Activated CD8-positive, alpha-beta memory T cell treated with anti-CD3 and anti-CD28 coated beads for 36 hours (primary cell): Measurements from ENCODE around the gene NEU2. TPM values are rescaled to one million over a fixed set of nuclear protein-coding genes. Genes with fewer than 3 reads are reported as not detected.

Source experiments
- CTCF ChIA-PET: fragments of 350-600 bp; sonication (Branson Sonifier 250); formaldehyde crosslinking; loops from one replicate; lab custom pipeline; 2021; ENCODE audit warnings: antibody characterized with exemption; lab: Charles Lee
- POLR2A ChIA-PET: fragments of 350-600 bp; sonication (Branson Sonifier 250); formaldehyde crosslinking; loops from one replicate; lab custom pipeline; 2021; ENCODE audit warnings: antibody characterized with exemption; lab: Charles Lee
- total RNA-seq, 2 experiments: library from RNA; stranded (reverse); gene quantifications; one replicate each; pipeline ENCODE4 v1.2.3, GENCODE V29; 2021

The NEU2 gene
- not detected for total RNA-seq

DNA sequence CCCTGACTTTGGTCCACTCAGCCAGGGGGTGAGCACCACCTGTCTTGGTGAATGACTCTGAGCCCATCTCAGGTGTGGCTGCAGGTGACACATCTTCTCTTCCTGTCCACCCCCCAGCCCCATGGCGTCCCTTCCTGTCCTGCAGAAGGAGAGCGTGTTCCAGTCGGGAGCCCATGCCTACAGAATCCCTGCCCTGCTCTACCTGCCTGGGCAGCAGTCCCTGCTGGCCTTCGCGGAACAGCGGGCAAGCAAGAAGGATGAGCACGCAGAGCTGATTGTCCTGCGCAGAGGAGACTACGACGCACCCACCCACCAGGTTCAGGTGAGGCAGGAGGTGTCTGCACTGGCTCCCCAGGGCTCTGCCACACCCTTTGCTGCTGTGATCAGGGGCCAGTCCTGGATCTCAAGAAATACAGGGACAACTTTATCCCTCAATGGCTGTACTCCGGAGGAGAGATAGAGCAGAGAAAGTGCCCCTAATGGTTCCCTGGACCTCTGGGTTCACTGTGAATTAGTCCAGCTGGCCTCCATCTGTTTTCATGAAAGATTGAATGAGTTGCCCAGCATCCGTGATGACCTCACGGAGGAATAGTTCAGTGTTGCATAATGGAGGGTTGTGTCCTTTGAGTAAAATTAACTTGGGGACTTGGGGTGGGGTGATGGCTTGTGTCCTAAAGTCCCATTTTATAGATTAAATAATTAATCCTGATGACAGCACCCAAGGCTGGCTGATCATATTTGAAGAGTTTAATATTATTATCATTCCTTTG lies at the start of gene NEU2:
NEU2 (plus strand) TSS at position 122 of the 770 bp plus-strand sequence; CDS start at position 122, 0 bp downstream.
- ChIA-PET POLR2A (no interaction called here), CTCF (interaction anchor here (1.6 kb wide), 1 partner anchor 21 kb away, joined by 6 read pairs; no protein-coding TSS in a partner anchor)

DNA sequence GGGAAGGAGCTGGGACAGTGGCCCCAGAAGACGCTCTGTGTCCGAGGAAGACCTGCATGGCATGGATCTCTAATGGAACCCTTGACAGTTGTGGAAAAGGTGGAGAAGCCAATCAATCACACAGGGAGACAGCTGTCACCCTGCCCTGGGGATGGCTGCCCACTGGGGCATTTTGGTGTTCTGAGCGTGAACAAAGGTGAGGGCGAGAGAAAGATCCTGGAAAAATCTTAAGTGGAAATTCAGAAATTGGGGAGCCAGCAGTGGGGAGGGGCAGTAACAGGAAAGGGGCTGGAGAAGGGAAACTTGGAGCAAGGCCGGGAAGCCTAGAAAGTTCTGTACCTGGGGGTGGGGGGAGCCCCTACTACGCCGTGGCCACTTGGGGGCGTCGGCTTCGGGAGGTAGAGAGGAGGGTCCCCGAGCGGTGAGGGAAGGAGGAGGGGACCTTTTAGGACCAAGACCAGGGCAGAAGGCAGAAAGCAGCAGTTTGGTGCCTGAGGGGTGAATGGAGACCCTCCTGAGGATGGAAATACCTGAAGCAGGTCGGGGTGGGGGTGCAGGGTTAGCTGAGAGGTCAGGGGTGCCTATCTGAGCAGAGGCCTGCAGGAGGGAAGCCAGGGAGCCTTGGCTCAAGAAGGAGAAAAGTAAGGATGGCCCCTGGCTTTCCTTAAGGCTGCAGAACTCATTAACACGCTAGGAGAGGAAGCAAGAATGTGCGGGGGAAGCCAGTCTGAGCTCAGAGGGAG lies 49.4 kb upstream of the NEU2 start:
- ChIA-PET CTCF (interaction anchor here (0.6 kb wide), 1 partner anchor 393 kb away, joined by 3 read pairs; no protein-coding TSS in a partner anchor), POLR2A (no interaction called here)

DNA sequence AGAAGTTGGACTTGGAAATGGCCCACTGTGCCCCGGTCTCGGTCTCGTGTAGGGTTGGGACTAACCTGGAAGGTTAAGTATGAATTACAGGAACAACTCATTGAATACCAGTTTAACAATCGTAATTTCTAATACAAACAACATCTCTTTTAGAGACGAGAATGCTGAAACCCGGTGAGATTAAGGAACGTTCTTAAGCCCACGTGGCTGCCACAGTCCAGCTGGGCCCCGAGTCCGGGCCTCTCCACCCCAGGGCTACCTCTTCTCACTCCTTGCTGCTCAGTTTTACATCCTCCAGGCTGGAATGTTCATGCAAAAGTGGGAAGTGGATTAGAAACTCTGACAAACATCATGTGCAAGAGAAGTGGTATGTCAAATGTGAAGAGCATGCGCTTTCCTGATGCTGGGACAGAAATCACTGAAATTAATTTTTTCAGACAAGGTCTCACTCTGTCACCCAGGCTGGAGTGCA lies 48.8 kb upstream of the NEU2 start:
- POLR2A ChIA-PET: no interaction called here

DNA sequence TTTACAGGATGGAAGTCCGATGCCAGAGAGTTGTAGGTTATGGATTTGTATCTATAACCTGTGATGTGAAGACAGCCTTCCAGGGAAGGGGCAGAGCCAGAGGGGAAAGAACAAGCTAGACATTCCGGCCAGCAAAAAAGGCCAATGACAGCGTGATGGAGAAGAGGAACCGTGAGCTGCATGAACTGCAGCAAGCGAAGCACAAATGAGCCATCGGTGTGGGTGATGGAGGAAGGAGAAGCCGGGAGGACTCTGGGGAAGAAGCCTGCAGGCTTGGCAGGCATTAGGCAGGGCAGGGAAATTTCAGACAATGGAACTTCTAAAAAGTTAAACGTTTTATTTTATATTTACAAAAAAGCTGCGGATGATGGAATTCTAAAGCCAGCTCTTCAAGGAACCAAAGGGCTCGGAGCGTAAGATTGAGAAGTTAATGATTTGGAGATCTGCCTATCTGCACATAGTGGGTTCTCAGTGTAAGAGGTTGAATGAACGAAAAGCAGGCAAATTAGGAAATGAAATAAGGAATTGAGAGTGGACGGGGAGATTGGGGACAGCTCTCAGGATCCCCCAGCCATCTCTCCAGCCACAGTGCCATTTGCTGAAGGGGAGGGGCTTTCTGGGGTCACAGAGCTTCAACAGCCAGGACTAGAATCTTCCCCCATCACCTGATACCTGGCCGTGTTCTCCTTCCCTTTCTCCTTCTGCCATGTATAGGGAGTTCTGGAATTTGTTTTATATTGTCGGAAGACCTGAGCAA lies 47.8 kb upstream of the NEU2 start:
- ChIA-PET CTCF (no interaction called here), POLR2A (interaction anchor here (0.6 kb wide), 1 partner anchor 174 kb away, joined by 3 read pairs; no protein-coding TSS in a partner anchor)

More for the DNA sequence above, 48.8 kb upstream of the NEU2 start:
- CTCF ChIA-PET: no interaction called here

DNA sequence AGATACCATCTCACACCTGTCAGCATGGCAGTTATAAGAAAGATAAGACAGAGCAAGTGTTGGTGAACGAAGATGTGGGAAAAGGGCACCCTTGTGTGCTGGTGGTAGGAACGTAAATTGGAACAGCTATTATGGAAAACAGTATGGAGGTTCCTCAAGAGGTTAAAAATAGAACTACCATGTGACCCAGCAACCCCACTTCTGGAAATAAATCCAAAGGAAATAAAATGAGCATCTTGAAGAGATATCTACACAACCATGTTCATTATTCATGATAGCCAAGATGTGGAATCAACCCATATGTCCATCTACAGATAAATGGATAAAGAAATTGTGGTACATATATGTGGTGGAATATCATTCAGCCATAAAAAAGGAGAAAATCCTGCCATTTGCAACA lies 46.3 kb upstream of the NEU2 start:
- ChIA-PET POLR2A (no interaction called here), CTCF (no interaction called here)

DNA sequence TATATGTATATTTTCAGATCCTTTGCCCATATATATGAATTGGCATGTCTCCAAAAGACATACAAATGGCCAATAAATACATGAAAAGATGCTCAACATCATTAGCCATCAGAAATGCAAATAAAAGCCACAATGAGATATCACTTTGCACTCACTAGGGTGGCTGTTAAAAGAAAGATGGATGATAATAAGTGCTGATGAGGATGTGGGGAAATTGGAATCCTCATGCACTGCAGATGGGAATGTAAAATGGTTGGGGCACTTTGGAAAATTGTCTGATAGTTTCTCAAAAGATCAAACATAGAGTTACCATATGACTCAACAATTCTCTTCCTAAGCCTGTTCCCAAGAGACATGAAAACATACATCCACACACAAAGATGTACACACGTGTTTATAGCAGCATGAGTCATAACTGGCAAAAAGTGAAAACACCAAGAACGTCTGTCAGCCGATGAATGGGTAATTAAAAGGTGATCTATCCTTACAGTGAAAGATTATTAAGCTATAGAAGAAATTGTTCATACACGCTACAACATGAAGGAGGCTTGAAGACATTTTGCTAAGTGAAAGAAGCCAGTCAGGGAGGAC lies 39.1 kb upstream of the NEU2 start:
- POLR2A ChIA-PET: no interaction called here
- CTCF ChIA-PET: no interaction called here

DNA sequence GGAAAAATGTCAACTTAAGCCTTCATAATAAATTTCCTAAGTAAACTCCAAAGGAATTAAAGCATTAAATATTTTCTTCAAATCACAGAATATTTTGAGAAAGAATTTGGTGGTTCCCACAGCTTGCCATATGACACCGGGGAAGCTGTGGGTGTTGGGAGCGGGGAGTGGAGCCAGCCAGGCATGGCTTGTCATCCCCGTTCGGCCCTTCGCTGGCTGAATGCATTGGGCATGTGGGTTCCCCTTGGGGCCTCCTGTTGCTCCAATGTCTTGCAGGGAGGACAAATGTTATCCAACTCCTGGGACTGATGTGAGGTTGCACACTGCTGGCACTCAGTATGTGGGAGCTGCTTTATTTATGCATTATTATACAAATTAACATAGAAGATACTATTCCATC lies 38.0 kb upstream of the NEU2 start:
- POLR2A ChIA-PET: no interaction called here
- CTCF ChIA-PET: no interaction called here

DNA sequence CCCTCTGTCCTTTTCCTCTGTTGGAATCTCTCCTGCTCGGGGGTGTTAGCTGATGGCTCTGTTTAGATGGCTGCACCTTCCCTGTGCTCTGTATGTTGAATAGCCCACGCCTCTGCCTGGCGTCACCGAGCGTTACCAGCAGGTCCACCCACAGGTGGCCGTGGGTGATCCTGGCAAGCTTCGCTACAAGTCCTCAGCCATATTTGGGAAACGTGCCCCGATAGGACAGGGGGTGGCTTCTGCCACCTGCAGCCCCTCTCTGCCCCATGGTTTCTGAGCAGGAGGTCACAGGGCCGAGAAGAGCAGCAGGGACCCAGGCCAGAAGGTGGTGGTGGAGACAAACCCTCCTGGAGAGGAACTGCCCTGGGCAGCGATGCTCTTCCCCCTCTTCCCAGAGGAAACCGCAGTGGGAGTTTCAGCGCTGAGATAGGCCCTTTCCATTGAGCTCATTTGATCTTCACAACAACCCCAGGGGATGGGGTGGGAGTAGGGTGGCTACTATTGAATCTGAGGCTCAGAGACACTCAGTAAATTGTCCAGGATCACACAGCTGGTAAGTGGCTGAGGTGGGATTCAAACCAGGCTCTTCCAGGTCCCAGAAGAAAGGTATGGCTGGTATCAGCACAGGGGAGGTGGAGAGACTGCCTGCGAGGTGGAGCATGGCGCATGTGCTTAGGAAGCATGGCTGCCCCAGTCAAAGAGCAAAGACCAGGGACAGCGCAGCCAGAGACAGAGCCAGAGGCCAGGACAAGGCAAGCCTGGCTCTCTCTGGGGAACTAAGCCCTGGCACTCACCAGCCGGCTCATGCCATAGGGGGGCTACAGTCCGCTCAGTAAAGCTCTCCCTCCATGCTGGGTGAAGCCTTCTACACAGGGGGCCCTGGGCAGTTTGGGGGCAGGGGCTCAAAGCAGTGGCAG lies 34.5 kb upstream of the NEU2 start:
- ChIA-PET POLR2A (no interaction called here), CTCF (no interaction called here)

DNA sequence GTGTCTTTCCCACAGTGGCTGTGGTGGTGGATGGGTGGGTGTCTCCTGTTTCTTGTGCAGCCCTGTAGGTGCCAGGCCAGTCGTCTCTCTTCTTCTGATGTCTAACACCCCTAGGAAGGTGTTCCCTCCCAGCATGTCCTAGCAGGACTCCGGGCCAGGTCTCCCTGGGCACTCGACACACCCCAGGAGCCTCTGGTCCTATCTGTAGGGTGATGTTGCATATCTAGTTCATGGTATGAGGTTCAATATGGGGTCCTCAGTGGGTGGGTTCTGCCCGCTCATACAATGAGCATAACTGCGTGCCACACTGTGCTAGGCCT lies 33.8 kb upstream of the NEU2 start:
- POLR2A ChIA-PET: no interaction called here
- CTCF ChIA-PET: no interaction called here

DNA sequence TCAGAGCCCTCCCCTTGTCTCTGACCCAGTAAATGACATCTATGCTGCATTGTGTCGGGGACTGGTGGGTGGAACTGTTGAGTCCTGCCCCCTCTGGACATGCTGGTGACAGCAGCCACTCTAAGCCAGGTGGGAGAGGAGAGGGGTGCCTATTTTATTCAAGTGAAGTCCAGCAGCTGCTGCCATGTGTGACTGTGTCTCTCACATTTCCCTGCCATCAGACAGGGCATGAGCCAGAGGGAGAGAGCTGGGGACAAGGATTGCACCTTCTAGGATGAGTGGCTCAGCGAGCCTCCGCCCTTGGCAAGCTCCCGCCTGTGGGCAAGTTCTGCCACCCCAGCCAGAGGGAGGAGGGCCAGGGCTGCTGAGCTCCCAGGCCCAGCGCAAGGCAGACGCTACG lies 33.1 kb upstream of the NEU2 start:
- POLR2A ChIA-PET: no interaction called here
- CTCF ChIA-PET: no interaction called here

DNA sequence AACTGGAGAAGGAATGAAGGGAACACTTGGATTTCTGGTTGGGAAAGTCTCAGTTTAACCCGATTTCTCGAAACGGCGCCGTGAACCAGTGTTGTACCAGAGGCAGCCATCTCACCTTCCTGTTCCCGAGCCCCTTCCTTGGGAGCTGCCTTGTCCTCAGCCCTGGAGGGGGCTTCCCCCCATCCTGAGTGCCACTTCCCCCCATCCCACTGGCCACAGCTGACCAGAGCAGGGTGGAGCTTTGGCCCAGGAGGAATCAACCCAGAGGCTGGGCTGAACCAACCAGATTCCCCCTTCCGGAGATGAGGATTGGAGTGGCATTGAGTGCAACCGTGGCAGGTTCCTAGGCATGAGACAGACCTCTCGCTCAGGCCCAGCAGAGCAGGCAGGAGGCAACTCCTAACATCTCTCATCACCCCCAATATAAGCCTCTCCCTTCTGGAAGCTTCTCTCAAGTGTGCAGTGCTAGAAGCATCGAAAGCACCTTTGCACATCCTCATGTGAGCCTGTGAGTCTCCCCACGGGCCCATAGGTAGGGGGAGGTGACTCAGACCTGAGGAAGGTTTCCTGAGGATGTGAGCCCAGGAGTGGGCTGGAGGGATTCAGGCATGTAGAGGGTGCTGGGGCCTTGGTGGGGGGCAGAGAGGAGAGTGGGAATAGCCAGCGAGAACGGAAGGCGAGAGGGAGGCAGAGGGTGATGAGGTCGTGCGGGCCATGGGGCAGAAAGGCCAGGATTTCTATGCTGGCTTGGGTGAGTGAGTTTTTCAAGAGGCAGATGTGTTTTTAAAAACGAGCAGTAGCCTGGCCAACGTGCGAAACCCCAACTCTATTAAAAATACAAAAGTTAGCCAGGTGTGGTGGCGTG lies 31.4 kb upstream of the NEU2 start:
- POLR2A ChIA-PET: no interaction called here
- CTCF ChIA-PET: no interaction called here

DNA sequence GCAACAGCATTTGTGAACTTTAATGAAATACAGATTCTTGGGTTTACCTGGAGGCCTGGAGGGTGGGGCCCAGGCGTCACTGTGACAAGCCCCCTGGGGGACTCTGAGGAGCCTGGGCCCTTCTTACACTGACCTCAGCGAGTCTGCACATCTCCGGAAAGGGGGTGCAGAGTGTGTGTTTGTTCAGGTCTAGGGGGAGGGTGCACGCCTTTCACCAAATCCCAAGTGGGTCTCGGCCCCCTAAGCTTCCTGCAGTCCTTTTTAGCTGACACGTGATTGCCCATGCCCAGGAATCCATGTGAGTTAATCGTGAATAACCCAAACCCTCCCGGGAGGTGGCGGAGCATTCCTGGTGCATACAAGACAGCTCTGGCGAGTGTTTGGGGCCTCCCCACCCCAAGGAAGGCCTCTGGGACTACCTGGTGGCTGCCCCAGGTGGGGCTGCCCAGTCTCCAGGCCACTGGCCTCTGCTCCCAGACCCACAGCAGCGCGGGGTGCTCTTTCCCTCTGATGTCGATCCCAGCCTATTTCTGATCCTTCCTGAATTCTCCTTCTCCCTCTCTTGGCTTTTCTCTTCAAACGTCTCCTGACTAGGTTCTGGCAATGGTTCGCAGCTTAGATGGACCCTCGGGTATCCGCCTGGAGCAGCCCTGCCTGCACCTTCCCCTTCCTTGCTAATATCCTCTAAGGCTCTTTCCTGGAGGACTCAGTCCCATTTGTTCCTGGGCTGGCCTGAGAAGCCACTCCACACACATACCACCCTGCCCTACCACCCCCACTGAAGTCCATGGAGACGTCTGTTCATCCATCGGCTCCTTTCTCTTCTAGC lies 29.4 kb upstream of the NEU2 start:
- CTCF ChIA-PET: no interaction called here
- POLR2A ChIA-PET: no interaction called here

DNA sequence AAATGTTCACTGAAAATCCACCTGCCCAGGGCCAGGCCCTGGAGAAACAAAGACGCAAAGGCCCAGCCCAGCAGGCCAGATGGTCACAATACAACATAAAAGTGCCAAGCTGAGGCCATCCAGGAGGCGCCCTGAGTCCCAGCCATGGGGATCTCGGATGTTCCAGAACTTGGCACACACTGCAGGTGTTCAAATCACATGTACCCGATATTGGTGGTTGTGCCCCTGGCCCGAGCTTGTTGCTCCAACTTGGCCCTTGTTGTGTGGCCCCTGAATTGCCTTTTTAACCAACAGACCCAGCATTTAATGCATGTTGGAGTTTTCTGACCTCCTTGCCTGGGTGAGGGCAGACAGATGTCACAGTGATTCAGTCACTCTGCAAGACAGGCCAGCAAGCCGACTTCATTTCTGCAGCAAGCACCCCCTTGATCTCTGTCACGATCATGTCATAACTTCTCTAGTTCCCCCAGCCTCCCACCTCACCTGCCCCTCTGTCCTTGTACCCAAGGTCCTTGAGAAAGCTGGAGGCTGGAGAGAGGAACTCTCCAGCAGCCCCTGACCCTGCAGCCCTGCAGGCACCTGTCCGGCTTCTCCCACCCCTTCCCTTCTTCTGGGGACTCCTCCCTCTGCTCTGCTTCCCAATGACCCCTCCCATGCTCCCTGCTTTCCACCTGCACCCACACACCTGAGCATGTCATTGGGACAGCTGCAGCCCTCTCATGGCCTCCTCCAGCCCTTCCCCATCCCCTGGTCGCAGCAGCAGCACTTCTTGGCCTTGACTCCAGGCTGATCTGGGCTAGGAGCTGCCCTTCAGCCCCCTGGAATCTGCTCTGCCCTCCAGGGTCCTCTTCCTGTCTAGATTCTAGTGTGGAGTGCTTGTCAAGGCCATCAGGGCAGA lies 28.6 kb upstream of the NEU2 start:
- CTCF ChIA-PET: no interaction called here
- POLR2A ChIA-PET: no interaction called here

DNA sequence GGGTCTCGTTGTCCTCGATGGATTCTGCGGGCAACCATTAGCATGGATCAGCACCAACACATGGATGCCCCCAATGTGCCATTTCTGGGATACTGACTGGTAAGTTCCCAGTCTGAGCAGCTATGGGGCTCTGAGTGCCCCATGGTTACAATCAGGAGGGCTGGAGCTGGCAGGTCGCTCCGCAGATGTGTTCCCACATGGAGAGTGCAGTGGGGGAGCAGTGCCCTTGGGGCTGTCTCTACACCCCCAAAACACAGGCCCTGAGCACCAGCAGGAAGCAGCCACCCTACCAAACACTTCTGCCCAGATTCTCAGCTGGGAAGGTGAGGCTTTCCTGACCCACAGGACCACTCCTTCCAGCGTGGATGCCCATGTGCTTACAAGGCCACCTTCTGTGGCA lies 27.4 kb upstream of the NEU2 start:
- POLR2A ChIA-PET: no interaction called here
- CTCF ChIA-PET: no interaction called here

DNA sequence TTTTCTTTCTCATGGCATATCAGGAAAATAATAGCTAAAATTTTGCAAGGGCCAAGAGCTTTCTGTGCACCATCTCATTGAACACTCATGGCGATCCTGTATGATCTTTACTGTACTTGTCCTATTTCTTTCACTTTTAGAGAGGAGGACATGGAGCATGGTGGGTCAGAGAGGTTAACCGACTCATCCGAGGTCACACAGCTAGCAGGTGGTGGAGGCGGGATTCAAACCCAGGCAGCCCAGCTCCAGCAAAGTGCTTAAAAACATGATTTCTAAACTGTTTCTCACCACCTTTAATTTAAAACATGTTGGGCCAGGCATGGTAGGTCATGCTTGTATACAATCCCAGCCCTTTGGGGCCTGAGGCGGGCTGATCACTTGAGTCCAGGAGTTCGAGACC lies 25.8 kb upstream of the NEU2 start:
- POLR2A ChIA-PET: no interaction called here

DNA sequence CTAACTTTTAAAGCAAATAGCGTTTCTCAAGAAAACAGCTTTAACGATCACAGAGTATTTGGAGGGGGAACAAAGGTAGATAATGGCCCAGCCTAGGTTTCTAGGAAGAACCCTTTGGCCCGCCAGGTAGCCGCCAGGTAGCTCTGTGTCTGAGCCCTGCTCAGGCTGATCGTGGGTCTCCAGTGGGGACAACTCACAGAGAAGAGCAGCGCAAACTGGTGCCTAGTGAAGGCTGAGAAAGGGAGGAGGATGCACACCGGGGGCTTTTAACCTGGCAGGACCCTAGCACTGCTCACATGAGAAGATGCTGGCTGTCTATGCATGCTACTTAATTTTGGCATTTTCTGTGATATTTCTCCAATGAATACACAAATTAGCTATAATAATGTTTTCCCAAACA lies 25.2 kb upstream of the NEU2 start:
- POLR2A ChIA-PET: no interaction called here
- CTCF ChIA-PET: no interaction called here

More for the DNA sequence above, 25.8 kb upstream of the NEU2 start:
- CTCF ChIA-PET: no interaction called here
